OCI-M2 (cell line): ENCODE data around the gene PRKAG2.

Experiments
- DNase-seq: peaks from one replicate; lab custom pipeline; 2025; ENCODE audit not compliant: unreplicated experiment; lab: John Stamatoyannopoulos, UW

PRKAG2 gene

DNA sequence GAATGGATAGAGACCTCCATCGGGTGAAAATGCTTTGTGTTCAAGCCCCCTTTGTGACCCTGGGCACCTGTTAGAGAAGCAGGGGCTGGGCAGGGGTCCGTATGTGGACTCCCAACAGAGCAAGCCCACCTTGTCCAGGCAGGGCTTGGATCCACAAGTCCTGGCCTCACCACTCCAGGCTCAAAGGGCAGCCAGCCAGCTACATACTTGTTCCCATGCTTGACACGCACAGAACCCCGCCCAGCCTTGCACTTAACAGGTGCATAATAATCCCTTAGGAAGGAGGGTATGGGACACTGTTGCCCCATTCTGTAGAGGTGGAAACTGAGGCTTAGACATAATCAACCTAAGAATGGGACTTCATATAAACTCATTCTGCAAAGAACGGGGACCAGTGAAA is 160.6 kb downstream of the PRKAG2 start:
- no peak for DNase-seq

DNA sequence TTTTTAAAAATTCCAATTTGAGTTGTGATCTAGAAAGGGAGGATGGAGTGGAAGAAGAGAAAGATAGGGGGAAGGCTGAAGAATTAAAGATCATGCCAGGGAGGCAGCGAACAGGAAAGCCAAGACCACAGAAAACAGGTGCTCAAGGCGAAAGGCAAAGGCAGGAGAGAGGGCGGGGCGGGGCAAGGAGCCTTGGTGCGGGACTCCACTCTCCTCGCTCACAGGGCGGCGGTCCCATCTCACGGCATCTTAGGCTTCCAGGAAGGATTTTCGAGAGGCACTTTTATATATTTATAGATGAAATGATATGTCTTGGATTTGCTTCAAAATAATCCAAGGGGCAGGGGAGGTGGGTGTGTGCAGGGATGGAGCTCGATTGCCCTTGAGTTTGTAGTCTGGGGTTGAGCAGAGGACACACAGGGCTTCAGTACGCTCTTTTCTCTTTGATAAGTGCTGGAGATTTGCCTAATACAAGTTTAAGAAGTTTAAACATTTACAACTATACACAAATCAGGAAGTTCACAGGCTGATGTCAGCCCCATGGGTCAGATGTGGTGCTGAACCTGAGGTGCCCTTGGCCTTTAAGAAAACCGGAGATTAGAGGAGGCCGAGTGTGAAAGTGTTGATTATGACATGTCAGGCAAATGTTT is 161.1 kb downstream of the PRKAG2 start:
- no peak for DNase-seq

DNA sequence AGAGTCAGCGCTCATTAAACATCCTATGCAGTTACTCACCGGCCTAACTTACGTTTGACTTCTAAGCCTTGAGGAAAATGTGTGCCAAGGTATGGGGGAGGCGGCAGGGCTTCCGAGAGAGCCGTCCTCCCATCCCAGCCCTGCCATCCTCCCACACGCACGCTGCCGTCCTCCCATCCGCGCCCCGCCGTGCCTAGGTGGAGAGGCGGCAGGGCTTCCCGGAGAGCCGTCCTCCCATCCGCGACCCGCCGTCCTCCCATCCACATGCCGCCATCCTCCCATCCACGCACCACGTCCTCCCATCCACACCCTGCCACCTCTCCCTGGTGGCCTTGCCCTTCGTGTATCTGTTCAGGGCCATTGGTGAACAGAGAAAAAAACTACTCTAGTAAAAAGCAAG is 162.7 kb downstream of the PRKAG2 start:
- no peak for DNase-seq

DNA sequence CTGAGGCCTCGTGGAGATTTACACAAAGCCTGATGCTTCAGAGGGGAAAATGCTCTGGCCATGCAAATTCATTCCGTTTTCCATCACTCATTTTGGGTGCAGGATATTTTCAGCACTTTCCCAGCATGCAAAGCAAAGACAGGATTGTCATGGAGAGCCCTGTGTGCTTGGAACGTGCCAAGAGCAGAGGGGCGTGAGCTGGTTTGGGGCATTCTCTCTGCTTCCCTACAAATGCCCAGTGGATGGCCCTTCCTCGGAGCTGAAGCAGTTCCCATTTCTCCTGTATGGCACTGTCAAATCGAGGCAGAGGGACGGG is 164.1 kb downstream of the PRKAG2 start:
- no peak for DNase-seq

DNA sequence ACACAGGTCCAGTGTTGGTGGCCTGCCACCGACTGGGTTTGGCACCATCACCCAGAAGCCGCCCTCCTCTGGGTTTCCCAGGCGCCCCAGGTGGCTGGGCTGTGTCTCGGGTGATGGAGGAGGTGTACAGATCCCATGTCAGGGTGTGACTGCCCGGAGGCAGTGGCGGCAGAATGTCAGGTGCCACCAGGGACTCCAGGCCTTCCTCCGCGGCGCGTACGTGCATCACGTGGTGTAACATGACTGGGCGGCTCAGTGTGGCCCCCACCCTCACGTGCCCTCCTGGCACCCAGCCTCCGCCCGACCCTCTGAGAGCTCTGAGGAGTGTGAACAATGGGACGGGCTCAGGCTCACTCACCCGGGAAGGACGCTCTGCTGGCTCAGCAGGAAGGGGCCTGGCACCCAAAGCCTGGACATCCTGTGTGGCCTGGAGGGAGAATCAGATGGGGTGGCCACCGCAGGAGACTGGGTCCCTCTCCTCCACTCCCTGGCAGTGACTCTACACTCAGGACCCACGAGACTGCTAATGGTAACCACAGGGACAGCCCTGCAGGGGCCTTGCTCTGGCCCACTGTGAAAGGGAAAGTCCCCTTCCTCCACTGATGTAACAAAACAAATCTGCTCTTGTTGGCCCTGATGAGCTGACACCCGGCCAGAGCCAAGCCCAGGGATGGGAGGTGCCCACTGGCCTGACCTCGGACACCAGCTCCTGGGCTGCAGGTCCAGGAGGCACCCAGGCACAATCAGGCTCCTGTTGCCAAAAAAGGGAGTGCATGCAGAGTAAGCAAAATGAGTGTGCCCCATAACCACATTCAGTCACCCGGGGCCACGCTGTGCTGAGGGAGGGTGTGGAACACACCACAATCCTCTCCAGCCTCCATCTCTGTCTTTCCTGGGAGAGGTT is 164.8 kb downstream of the PRKAG2 start:
- no peak for DNase-seq

DNA sequence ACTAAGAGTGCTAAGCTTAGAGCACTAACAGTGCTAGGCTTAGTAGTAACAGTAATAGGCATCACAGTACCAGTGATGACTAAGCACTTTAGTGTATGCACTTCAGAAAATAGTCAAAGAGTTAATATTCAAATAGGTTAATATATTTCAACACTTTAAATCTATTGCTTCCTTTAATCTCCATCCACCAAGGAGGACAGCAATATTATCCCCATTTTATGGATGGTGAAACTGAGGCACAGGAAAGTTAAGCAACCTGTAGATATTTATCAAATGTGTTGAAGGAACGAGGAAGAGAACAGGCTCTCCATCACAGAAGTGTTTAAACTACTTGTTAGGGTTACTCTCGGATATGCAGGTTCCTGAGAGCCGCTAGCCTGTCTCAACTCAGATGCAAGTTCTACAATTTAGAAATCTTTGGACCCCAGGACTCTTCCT is 165.5 kb downstream of the PRKAG2 start:
- DNase-seq, result no peak

DNA sequence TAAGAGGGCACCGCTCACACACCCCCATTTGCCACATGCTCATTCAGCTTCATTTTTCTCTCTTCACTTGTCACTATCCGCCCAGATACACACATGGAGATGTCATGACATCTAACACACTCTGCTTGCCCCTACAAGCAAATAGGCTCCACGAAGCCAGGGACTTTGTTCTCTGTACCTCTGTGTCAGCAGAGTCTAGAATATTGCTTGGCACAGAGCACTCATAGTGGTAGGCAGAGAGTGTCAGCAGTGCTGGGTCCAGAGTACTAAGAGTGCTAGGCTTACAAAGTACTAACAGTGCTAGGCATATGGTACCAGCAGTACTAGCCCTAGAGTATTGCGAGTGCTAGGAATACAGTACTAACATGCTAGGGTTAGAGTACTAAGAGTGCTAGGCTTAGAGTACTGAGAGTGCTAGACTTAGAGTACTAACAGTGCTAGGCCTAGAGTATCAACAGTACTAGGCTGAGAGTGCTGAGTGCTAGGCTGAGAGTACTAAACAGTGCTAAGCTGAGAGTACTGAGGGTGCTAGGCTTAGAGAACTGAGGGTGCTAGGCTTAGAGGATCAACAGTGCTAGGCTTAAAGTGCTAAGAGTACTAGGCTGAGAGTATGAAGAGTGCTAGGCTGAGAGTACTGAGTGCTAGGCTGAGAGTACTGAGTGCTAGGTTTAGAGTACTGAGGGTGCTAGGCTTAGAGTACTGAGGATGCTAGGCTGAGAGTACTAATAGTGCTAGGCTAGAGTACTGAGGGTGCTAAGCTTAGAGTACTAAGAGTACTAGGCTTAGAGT is 166.1 kb downstream of the PRKAG2 start:
- no peak for DNase-seq

DNA sequence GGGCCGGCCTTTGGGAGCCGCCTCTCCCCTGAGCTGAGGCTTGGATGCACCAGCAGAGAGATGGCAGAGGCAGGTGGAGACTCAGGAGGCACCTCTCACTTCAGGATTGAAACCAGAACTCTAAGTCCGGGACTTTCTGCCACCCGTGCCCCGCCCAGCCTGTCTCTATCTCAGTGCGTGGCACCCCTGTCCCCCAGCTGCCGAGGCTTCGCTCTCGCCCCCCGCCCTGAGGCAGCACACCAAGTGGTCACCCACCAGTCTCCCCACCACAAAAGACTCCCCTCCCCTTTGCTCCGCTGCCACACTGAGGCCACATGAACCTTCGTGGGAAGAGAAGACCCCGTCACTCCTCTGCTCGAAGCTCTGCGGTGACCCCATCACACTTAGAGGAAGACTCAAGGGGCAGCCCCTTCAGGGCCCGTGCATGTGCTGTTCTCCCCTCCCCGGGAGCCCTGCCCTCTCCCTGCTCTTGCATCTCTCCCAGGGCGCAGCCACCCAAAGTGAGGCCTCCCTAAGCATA is 166.7 kb downstream of the PRKAG2 start:
- DNase-seq, result no peak

DNA sequence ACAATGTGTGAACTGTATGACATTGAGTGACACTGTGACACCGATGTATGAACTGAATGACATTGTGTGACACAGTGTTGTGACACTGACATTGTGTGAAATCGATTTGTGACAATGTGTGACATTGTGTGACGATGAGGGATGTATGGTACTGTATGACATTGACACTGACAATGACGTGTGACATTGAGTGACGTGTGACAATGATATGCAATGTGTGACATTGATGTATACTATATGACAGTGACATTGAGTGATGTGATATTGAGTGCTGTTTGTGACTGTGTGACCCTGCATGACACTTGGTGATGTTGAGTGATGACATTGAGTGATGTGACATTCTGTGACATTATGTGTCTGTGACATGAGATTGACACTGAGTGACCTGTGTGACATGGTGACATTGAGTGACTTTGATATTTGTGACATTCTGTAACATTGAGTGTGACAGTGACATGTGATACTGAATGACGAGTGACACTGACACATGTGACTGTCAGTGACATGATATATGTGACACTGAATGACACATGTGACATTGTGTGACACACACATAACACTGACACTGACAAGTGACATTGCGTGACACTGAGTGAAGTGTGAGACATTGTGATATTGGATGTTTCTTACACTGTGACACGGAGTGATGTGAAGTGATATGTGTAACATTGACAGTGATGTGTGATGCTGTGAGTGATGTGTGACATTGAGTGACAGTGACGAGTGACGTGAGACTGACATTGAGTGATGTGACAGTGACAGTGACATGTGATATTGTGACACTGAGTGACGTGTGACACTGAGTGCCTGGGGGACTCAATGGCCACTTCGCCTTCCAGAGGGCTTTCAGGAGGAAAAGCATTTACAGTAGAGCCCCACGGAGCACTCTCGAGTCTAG is 167.5 kb downstream of the PRKAG2 start:
- DNase-seq, result no peak

DNA sequence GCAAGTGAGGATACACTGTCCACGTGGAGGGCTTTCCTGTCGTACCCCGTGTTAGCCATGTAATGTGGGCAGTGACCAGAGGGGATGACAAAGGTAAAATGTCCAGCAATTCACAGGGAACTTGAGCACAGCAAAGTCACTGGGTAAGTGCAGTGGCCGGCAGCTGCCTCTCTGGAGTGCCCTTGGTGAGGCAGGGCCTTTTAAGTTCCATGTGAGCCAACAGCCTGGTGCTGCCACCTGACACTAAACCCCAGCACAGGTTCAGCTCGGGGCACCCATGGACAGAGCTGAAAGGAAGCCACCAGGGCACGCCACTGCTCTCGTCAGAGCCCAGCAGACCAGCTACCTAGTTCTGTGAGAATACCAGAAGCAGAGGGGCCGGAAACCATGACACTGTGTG is 168.3 kb downstream of the PRKAG2 start:
- no peak for DNase-seq

DNA sequence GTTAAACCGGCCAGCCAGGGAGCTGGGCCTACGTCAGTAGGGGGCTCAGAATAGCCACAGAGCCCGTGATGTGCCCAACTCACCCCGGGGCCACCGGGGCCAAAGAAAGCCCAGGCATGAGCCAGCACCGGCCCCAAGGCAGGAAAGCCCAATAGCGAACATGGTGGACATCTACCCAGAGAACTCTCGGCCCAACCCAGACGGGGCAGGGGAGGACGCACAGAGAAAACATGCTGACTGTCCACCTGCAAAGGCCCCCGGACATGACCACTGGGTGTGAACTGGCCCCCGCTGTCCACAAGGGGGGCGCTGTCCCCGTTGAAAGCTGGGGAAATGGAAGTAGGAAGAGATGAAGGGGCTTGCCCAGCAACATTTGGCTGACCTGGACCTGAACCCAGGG is 169.2 kb downstream of the PRKAG2 start:
- DNase-seq, result no peak

DNA sequence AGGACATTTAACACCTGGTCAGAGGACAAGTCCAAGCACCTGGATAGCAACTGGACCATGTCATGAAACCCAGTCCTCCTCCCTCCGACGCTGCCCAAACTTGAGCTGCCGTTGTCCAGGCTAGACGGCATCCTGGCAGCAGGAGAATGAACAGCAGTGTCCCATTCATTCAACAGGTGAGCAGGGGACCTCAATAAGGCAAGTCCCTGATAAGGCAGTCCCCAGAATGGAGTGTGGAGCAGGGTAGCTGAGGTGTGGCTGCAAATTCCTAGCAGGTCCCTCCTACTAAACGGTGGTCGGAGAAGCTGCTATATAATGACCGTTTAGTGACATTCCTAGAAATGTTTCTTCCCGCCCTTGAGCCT is 169.8 kb downstream of the PRKAG2 start:
- DNase-seq, result no peak

DNA sequence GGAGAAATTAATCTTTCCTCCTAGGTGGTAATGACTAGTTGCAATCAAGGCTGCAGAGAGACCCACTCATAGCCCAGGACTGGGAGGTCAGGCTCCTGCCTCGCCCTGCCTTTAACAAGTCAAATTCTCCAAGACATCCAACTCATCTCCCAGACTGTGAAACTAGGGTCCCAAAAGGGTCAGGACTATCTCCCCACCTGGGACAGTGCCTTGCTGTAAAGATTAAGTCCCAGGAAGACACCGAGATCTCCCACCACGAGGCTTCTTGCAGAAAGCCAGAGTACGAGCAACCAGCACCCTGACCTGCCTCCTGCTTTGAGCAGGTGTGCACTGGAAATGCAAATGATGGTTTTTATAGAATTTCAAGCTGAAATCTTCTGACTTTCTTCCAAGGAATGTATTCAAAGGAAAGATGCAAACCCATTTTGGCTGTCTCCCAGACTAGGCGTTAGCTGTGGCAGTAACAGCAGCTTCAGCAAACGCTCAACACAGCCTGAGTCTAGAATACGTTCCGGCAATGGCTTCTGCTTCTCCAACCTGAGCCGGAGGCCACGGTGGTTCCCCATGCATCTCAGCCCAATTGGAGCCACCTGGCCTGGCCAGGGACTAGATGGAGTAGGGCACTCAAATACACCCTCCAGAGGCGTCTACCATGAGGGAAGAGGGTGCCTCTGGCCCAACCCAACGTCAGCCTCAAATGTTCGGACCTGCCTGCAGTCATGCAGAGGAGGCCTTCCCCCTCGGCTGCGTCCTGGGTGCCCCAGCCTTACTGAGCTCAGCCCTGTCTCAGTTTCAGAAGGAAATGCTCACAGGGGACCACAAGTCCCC is 170.4 kb downstream of the PRKAG2 start:
- DNase-seq, result no peak

DNA sequence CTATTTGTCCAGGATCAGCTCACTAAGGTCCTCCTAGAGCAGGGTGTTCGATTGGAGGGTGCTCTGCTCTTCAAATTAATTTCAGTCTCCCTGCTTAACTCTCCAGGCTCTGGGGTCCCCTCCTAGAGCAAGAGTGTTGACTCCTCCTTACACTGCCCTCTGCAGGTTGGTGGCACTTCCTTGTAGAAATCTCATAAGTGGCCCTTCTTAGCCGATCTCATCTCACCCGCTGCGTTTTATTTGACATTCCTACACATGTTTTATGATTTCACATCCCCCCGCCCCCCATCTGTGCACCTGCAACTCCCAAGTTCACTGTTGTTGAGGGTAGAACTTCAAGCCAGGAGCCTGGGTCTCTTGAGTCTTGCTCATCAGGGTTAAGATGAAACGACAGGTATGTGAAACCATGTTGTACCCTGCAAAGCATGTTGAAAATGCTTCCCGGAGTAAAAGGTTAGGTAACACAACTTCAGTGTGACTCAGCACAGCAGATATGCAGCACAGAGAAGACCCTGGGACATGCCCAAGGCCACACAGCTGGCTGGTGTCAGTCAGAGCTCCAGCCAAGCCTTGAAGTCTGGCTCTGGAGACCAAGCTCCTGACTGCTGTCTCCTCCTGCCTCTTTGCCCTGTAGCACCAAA is 171.2 kb downstream of the PRKAG2 start:
- no peak for DNase-seq

DNA sequence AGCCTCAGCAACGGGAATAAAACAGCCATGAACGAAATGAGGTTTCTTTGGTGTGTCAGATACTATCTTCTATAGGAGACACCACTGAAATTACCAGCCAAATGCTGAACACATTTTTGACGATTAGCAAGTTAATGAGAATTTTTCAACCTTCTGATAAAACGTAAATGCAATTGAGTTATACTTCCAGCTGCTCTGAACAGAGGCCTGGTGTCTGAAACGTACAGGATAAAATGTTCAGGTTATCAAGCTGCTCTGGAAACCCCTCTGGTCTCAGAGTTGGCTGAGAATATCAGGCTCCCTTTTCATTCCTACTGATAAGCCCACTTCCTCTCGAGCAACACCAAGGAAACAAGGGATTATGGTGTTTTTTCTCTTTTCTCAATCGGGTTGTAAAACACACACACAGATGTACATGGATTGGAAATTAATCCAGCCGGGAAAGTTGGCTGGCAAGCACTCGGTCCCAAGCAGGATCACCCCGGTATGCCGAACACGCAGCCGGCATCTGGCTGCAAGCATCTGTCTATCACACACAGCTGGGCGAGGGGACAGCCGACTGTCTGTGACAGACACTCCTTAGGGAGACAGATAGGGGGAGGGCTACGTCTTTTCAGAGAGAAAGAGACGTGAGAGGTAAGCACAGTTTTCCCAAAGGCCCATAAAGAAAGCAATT is 171.8 kb downstream of the PRKAG2 start:
- peak; percentile 83 for DNase-seq

DNA sequence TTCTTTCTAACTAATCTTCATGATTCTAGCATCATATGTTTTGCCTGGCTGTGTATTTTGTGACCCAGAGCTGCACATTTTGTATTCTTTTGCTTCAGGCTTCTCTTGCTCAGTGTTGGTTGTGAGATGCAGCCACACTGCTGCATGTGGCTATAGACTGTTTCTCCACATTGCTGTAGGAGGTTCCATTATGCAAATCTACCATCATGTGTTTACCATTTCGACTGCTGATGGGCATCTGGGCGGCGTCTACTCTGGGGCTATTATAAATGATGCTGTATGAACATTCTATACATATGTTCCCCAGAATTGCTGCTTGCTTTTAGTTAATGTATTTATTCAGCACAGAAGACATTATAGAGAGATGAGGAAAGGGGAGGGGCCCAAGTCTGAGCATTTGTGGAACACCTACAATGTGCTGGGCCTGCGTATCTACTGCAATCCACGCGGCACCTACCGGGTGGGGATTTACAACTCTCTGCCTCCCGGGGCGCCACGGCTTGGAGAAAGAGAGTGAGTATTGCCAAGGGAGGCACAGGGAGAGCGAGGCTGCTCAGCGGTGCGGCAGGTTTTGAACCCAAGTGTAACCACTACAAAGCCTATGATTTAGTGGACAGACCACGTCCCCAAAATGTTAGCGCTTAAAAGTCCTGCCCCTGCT is 172.5 kb downstream of the PRKAG2 start:
- no peak for DNase-seq

DNA sequence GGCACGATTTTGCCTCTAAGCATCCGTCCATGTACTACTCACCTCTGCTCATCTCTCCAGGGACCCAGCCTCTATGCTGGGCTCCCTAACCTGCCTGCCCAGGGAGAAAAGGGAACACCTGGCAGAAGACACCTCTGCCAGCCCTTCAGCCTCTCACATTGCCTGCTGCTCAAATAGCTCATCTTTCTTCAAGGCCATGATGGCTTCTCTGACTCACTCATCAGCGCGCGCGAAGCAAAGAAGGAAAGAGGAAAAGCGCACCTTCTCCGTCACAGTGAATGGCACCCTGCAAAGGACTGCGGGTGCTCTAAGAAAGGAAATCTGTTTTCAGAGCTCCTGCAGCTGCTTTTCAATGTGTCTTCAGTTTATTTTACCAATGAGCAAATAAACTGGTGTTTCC is 174.0 kb downstream of the PRKAG2 start:
- DNase-seq, result no peak

DNA sequence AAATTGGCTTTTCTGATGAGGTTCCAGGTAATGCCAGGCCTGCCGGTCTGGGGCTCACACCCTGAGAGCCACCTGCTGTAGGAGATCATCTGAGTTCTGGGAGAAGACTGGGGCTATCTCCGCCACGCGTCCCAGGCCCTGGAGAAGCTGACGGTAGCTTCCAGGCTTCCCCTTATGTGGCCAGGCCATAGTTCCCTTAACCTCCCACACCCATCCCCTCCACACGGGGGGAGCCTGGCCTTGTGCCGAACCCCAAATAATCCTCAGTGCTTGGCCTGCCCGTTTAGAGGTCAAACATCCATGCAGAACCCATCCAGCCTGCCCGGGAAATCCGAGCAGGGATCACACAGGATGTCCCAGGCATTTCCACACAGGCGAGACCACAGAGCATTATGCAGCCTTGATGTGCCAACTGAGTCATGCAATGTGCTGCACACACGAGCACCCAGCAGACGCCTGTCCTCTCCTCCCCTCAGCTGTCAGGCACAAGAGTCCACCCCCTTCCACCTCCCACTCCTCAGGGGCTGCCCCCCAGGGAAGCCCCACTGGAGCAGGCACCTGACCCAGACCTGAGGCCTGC is 176.2 kb downstream of the PRKAG2 start:
- DNase-seq, result no peak
